Measurements from ENCODE around the gene SLC1A4.

- no peak for TF ChIP-seq CTCF (IDR thresholded peaks at IDR 0.05)
- no peak for TF ChIP-seq POLR2A (IDR thresholded peaks at IDR 0.05)
These were observed 31.8 kb downstream of the SLC1A4 start for GRCh38 chr2:65020943-65021528.

All from uterus (tissue), 2 donors.